Measurements from ENCODE around the gene ATXN1.

DNA sequence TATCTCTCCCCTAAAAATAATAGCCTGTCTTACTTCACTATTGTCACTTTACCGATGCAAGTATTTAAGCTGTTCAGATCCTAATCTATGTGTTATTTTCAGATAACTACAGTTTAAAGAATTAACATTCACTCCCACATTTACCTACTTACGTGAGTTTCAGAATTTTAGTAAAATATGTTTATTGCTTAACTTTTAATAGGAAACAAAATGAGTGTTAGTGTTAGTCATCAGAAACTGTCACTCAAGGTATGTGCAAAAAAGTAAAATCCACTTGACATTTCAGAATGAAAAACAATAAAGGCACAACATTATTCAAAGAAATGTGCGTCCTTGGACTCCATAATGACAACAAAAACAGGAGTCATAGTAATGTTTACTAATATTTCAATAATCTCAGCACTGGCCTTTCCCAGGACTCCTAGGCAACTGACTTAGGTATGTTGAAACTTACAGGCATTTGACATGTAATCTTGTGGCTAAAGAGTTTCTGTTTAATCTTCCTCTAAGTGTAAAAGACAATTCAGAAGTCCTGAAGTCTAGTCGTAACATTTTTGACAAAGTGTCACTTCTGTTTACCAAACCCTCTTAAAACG is 4.5 kb downstream of the ATXN1 start:
- TF ChIP-seq POLR2AphosphoS5 (IDR thresholded peaks at IDR 0.05) = no peak
- TF ChIP-seq POLR2A (IDR thresholded peaks at IDR 0.05; ENCODE audit: low read depth) = no peak
- TF ChIP-seq, protein P1, sequence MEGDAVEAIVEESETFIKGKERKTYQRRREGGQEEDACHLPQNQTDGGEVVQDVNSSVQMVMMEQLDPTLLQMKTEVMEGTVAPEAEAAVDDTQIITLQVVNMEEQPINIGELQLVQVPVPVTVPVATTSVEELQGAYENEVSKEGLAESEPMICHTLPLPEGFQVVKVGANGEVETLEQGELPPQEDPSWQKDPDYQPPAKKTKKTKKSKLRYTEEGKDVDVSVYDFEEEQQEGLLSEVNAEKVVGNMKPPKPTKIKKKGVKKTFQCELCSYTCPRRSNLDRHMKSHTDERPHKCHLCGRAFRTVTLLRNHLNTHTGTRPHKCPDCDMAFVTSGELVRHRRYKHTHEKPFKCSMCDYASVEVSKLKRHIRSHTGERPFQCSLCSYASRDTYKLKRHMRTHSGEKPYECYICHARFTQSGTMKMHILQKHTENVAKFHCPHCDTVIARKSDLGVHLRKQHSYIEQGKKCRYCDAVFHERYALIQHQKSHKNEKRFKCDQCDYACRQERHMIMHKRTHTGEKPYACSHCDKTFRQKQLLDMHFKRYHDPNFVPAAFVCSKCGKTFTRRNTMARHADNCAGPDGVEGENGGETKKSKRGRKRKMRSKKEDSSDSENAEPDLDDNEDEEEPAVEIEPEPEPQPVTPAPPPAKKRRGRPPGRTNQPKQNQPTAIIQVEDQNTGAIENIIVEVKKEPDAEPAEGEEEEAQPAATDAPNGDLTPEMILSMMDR (IDR thresholded peaks at IDR 0.05) = no peak
